ENCODE measurements around the gene LAMA5. TPM values are rescaled to one million over a fixed set of nuclear protein-coding genes. Genes with fewer than 3 reads are reported as not detected.

The LAMA5 gene
- total RNA-seq, 1 donor from 2014 or later: 34.5 TPM

GRCh38 chr20:62362590-62362940 is 4.5 kb downstream of the LAMA5 start:
- Mint-ChIP-seq H3K36me3 (ENCODE audit: low read depth, unreplicated experiment) (no peaks in the 10 kb centered on the region), H3K27ac (ENCODE audit: unreplicated experiment) (no peak overlapping the region), H3K4me1 (ENCODE audit: unreplicated experiment) (no peaks in the 10 kb centered on the region), H3K4me3 (ENCODE audit: unreplicated experiment) (no peak overlapping the region), H3K27me3 (ENCODE audit: unreplicated experiment) (peaks cover 4% of the 10 kb centered on the region), H3K9me3 (ENCODE audit: unreplicated experiment) (no peaks in the 10 kb centered on the region)
- TF ChIP-seq, protein P1, sequence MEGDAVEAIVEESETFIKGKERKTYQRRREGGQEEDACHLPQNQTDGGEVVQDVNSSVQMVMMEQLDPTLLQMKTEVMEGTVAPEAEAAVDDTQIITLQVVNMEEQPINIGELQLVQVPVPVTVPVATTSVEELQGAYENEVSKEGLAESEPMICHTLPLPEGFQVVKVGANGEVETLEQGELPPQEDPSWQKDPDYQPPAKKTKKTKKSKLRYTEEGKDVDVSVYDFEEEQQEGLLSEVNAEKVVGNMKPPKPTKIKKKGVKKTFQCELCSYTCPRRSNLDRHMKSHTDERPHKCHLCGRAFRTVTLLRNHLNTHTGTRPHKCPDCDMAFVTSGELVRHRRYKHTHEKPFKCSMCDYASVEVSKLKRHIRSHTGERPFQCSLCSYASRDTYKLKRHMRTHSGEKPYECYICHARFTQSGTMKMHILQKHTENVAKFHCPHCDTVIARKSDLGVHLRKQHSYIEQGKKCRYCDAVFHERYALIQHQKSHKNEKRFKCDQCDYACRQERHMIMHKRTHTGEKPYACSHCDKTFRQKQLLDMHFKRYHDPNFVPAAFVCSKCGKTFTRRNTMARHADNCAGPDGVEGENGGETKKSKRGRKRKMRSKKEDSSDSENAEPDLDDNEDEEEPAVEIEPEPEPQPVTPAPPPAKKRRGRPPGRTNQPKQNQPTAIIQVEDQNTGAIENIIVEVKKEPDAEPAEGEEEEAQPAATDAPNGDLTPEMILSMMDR (IDR thresholded peaks at IDR 0.05; ENCODE audit: unreplicated experiment): no peak
- no peak for DNase-seq (ENCODE audit: low spot score)

DNA sequence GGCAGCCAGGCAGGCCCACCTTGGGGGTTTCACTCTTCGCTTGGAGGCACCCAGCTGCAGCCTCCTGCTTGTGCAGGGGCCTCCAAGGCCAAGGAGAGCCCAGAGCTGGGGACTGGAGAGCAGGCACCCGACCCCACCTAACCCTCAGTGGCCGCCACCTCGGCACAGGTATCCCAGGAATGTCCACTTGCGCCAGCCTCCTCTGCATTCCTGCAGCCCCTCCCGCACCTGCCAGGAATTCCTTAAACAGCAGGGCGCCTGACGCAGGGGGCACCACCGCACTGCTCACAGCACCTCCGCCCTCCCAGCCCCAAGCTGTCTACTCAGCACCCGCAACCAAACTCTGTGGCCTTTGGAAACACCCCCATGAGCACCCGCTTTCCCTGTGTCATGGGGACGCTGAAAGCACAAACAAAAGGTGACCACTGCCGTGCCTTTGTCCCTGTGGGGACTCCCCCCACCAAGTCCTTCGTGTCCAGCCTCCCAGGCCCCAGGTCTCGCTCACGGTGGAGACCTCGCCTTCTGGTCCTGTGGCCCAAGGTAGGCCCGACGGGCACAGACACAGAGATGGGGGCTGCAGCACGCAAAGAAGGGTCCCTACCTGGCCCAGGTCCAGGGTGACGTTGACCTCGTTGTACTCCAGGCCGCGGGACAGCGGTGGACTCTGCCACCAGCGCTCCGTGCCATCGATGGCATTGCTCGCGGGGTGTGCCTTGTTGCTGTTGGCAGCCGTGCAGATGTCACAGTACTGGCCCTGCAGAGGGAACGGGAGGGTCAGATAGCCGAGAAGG is 5.1 kb downstream of the LAMA5 start:
- H3K27ac Mint-ChIP-seq (ENCODE audit: unreplicated experiment): no peak overlapping the region
- no peaks in the 10 kb centered on the region for H3K4me1 Mint-ChIP-seq (ENCODE audit: unreplicated experiment)
- TF ChIP-seq, protein P1 (IDR thresholded peaks at IDR 0.05; ENCODE audit: unreplicated experiment): no peak
- H3K27me3 Mint-ChIP-seq (ENCODE audit: unreplicated experiment): peaks cover 4% of the 10 kb centered on the region
- DNase-seq (ENCODE audit: low spot score): no peak
- H3K4me3 Mint-ChIP-seq (ENCODE audit: unreplicated experiment): no peak overlapping the region
- H3K36me3 Mint-ChIP-seq (ENCODE audit: low read depth, unreplicated experiment): no peaks in the 10 kb centered on the region
- no peaks in the 10 kb centered on the region for H3K9me3 Mint-ChIP-seq (ENCODE audit: unreplicated experiment)

GRCh38 chr20:62360854-62361798 is 6.0 kb downstream of the LAMA5 start:
- Mint-ChIP-seq H3K4me3 (ENCODE audit: unreplicated experiment) (no peak overlapping the region), H3K27ac (ENCODE audit: unreplicated experiment) (no peak overlapping the region), H3K4me1 (ENCODE audit: unreplicated experiment) (no peaks in the 10 kb centered on the region), H3K9me3 (ENCODE audit: unreplicated experiment) (no peaks in the 10 kb centered on the region), H3K36me3 (ENCODE audit: low read depth, unreplicated experiment) (no peaks in the 10 kb centered on the region), H3K27me3 (ENCODE audit: unreplicated experiment) (peaks cover 4% of the 10 kb centered on the region)
- TF ChIP-seq, protein P1 (IDR thresholded peaks at IDR 0.05; ENCODE audit: unreplicated experiment): no peak
- no peak for DNase-seq (ENCODE audit: low spot score)

DNA sequence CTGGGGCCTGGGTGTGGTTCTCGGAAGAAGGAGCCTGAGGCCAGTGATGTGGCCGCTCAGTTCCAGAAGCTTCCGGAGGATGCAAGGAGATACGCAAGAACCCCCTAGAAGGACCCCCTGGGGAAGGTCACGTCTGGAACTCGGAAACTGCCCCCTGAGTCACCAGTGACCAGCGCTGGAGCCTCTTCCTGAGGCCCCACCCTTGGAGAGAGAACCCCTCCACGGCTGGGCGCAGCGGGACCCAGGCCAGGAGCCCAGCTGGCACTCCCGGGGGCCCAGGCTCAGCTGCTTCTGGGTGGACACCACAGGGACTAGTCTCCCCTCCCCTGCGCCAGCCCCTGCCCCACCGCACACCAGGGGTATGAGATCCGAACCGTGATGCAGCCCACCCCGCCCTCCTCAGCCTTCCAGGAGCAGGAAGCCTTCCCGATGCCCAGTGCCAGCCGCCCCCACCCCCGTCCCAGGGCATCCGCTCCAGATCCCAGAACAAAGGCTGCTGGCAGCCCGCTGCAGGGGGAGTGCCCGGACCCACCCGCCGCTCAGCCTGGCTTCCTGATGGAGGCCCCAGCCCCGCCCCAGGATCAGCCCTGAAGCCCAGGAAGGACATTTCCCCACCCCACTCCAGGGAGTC is 7.5 kb downstream of the LAMA5 start:
- Mint-ChIP-seq H3K9me3 (ENCODE audit: unreplicated experiment) (no peaks in the 10 kb centered on the region), H3K4me1 (ENCODE audit: unreplicated experiment) (no peaks in the 10 kb centered on the region), H3K27ac (ENCODE audit: unreplicated experiment) (no peak overlapping the region), H3K4me3 (ENCODE audit: unreplicated experiment) (no peak overlapping the region), H3K36me3 (ENCODE audit: low read depth, unreplicated experiment) (no peaks in the 10 kb centered on the region), H3K27me3 (ENCODE audit: unreplicated experiment) (peaks cover 4% of the 10 kb centered on the region)
- TF ChIP-seq, protein P1 (IDR thresholded peaks at IDR 0.05; ENCODE audit: unreplicated experiment): no peak
- no peak for DNase-seq (ENCODE audit: low spot score)
